Measurements from ENCODE around the gene TOP2A. TPM values are rescaled to one million over a fixed set of nuclear protein-coding genes. Genes with fewer than 3 reads are reported as not detected.

The TOP2A gene
- total and polyA plus RNA-seq, 9 of the 15 experiments (the other 6 are each of a cell fraction or from before 2014, with no cell fraction given): 133 to 347 (median 259) TPM

GRCh38 chr17:40415390-40415789 lies 2.3 kb downstream of the TOP2A start (continued):
- TF ChIP-seq REST (IDR thresholded peaks at IDR 0.05; ENCODE audit: borderline replicate concordance) (peak; percentile 34), REST (CRISPR knock-in tag; IDR thresholded peaks at IDR 0.05; ENCODE audit: low read depth) (no peak), MCM2 (IDR thresholded peaks at IDR 0.05; ENCODE audit: low read depth) (no peak), SMARCA4 (IDR thresholded peaks at IDR 0.05) (peak; percentile 25; the same call in 1 of the 2 replicates)
- TF ChIP-seq, protein P1, sequence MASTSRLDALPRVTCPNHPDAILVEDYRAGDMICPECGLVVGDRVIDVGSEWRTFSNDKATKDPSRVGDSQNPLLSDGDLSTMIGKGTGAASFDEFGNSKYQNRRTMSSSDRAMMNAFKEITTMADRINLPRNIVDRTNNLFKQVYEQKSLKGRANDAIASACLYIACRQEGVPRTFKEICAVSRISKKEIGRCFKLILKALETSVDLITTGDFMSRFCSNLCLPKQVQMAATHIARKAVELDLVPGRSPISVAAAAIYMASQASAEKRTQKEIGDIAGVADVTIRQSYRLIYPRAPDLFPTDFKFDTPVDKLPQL (IDR thresholded peaks at IDR 0.05; ENCODE audit: extremely low read depth, insufficient read length): no peak
